ENCODE data around the gene ATP4A.

The ATP4A gene

GRCh38 chr19:35558400-35559280, 4.8 kb downstream of the ATP4A start:
- H3K27ac ChIP-seq, result no peak overlapping the region
- TF ChIP-seq ZFX (IDR thresholded peaks at IDR 0.05) (no peak), CTCF (conservative IDR thresholded peaks at IDR 0.05) (no peak)

GRCh38 chr19:35557539-35558399, 5.7 kb downstream of the ATP4A start:
- TF ChIP-seq CTCF (conservative IDR thresholded peaks at IDR 0.05), result no peak
- TF ChIP-seq ZFX (IDR thresholded peaks at IDR 0.05), result no peak
- H3K27ac ChIP-seq, result no peak overlapping the region

DNA sequence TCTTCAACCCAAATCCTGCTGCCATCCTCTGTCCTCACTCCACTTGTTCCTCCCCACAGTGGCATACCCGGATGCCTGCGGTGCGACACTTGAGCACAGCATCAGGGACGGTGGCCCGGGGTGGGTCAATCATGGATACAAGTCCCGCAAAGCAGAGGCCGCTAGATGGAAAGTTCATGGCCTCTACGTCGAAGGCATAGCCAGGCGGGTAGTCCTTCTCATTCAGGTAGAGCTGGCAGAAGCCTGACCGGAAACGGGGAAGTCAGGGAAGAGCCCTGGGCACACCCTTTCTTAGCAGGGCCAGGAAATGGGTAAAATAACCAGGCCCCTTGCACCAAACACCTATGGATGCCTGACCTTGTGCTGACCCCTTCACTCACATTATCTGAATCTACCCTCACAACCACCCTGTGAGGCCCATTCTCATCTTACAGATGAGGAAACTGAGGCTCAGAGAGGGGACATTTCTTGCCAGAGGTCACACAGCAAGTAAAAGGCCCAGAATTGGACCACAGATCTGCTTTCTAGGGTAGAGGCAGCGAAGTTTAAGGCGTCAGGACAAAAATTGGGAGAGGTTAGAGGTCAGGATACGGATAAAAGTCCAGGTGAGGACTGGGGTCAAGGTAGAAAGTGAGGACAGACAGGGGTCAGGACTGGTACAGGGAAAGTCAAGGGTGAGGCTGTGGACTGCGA, 6.5 kb downstream of the ATP4A start:
- TF ChIP-seq CTCF (conservative IDR thresholded peaks at IDR 0.05) (no peak), ZFX (IDR thresholded peaks at IDR 0.05) (no peak)
- no peak overlapping the region for H3K27ac ChIP-seq

GRCh38 chr19:35556025-35556590, 7.3 kb downstream of the ATP4A start:
- H3K27ac ChIP-seq, result no peak overlapping the region
- TF ChIP-seq ZFX (IDR thresholded peaks at IDR 0.05) (no peak), CTCF (conservative IDR thresholded peaks at IDR 0.05) (no peak)

DNA sequence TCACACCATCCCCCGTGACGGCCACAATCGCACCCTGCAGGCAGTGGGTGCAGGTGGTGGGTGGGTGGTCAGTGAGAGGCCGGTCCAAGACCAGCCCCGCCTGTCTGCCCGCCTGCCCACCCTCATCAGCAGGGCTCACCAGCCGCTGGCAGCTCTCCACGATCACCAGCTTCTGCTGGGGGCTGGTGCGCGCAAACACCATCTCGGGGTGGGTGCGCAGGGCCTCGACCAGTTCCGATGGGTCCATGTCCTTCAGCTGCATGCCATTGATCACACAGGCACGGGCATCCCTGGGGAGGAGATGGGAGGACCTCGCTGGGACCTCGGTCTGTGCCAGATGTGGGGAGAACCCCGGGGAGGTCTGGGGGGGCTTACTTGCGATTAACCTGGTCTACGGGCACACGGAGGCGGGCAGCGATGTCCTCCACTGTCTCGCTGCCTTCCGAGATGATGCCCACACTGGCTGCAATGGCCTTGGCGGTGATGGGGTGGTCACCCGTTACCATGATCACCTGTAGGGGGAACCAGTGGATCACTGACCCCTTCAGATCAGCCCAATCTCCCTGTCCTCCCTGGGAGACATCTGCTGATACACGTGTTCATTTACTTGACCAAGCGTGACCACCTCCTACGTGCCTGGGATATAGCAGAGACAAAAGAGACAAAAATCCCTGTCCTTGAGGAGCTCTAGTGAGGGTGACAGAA, 8.0 kb downstream of the ATP4A start:
- H3K27ac ChIP-seq, result no peak overlapping the region
- no peak for TF ChIP-seq ZFX (IDR thresholded peaks at IDR 0.05)

DNA sequence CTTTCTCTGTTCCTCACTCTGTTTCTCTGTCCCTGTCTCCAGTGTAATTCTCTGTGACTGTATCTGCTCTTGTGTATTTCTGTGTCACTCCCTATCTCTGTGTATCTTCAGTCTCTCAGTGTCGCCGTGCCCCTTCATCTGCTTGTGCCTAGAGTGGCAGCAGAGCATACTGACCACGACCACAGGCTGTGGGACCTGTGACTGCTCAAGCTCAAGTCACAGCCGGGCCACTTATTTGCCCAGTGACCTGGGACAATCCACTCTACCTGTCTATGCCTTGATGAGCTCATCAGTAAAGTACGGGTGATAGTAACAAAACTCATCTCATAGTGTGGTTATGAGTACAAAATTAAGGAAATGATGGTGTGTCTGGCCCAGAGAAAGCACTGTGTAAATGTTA, 9.4 kb downstream of the ATP4A start:
- no peak for TF ChIP-seq ZFX (IDR thresholded peaks at IDR 0.05)
- TF ChIP-seq CTCF (conservative IDR thresholded peaks at IDR 0.05), result no peak
- H3K27ac ChIP-seq, result no peak overlapping the region

Data from C4-2B (cell line).